Measurements from ENCODE around the gene ZNF587.
"Not testable (repeated sequence)": the region's sequence is repeated elsewhere in the genome, so short reads cannot be mapped to it uniquely, and the experiment has no call there.

ZNF587 gene

DNA sequence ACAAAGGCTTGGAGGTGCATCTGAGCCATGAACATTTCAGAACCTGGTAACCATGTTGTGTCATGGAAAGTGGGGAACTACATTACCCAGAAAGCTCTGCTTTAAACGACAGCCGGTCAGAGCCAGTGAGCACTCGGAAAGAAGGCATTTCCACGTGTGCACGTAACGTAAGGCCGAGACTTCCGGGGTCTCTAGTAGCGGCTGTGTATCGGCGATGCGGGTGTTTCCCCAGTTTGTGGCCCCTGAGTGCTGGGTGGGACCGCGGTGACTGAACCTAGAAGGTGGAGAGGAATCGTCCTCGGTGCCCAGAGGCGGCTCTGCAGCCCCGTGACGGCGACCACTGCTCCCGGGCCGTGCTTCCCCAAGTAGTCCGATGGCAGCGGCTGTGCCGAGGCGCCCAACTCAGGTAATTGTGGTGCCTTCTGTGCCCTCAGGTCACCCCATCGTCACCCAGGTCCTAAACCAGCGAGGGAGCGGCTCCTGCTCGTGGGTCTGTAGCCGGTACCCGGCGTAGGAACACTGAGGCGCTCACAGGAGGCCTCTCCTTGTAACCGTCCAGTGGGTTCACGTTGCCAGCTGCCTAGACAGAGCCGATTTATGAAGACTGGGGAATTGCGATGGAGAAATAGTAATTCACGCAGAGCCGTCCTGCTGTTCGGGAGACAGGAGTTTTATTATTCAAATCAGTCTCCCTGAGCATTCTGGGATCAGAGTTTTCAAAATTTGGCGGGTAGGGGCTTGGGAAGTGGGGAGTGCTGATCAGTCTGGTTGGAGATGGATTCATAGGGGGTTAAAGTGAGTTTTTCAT is at the start of gene ZNF587:
ZNF587 (plus strand) TSS at position 194 of the 808 bp plus-strand sequence; CDS start at position 374, 180 bp downstream.
- peak; percentile 79 for DNase-seq

DNA sequence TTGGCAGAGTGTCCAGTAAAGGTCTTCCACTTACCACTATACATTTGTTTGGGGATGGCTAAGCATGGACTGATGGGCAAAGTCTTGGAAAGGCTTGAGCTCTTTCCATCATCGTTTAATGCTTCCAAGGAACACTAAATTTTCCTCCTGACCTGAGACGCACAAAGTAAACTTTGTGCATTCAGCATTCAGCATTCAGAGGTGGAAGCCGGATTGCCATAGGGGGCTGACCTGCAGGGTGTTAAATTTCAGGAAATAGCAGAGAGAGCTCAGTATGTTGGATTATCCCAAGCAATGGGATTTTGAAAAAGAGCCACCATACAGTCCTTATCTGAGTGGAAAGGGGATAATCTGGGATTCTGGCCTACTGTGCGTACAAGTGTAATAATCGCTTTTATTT is 49.0 kb upstream of the ZNF587 start:
- no peak for DNase-seq

DNA sequence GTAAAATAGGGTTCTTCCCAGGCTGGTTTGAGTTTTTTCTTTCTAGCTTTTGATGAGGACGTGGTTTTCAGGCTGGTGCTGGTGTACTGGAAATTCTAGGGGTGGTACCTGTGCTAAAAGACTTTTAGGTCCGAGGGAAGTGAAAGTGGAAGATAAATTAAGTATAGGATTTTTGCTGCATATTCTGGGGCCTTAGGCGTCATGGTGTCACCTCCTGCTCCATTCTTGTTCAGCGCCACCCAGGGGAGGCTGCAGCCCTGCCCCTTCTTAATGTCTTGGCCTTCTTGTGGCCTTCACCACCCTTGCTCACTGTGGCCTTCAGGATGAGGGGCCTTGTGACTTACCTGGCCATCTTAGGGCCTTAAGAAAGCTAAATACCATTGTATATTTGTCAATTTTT is 47.4 kb upstream of the ZNF587 start:
- DNase-seq = no peak

DNA sequence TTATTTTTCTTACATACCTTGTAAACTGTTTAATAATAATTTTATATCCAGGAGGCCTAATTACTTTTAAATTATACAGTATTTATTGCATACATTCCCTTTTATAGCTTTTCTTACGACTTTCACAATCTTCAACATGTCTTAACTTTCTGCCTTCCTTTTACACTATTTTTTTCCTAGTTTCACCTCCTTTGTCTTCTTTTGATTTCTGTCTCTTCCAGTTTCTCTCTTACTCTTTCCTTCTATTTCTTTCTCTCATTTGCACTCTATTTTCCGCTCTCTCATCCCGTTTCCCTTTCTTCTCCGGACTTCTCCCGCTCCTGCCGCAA is 46.4 kb upstream of the ZNF587 start:
- DNase-seq = no peak

DNA sequence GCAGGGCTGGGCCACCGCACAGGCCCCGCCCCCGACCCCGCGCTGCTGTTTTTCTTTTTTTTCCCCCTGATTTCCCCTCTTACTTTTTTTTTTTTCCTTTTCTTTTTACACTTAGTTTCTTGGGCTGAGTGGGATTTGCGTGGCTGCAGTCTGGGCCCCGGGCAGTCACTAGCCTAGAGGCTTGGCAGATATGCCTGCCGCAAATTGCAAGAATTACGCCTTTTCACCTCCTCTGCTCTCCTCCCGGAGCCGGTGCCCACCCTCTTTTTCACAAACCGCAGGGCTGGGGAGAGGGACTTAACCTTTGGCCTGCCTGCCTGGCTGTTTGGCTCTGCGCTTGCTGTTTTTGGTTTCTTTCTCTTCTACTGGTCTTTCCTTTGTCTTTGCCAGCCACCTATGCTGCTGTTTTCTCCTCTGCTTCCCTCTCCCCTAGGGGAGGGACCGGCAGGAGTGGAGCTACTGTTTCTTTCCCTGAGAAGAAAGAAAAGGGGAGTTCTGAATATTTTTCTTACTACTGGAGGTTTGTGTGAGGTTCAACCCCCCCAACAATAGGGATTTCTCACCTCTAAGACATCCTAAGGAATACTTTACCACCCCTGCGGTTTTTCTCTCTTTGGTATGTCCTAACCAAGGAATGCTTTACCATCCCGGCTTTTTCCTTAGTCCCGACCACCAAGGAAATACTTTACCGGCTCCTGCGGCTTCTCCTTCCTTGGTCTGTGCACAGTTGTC is 45.9 kb upstream of the ZNF587 start:
- DNase-seq = no peak

DNA sequence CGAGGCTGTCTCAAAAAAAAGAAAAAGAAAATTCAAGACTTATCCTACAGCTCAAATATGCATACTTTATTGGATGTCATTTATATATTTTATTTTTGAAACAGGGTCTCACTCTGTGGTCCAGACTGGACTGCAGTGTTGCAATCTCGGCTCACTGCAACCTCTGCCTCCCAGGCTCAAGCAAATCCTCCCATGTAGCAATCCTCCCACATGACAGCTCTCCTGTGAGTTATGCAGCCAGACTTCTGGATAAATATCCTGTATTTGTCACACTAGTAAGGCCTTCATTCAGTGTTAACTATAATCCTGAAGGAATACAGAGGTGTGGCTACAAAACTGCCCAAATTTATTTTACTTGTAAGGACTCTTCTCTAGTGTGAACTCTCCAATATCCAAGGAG is 42.1 kb upstream of the ZNF587 start:
- no peak for DNase-seq

DNA sequence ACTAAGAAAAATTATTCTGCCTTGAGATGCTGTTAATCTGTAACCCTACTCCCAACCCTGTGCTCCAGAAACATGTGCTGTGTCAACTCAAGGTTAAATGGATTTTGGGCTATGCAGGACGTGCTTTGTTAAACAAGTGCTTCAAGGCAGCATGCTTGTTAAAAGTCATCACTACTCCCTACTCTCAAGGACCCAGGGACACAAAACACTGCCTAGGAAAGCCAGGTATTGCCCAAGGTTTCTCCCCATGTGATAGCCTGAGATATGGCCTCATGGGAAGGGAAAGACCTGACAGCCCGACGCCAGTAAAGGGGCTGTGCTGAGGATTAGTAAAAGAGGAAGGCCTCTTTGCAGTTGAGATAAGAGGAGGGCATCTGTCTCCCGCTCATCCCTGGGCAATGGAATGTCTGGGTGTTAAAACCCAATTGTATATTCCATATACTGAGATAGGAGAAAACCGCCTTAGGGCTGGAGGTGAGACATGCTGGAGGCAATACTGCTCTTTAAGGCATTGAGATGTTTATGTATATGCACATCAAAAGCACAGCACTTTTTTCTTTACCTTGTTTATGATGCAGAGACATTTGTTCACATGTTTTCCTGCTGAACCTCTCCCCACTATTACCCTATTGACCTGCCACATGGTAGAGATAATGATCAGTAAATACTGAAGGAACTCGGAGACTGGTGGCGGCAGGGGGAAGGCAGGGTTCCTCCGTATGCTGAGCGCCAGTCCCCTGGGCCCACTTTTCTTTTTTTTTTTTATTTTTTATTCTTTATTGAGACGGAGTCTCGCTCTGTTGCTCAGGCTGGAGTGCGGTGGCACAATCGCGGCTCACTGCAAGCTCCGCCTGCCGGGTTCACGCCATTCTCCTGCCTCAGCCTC is 39.0 kb upstream of the ZNF587 start:
- not testable (repeated sequence) for DNase-seq

DNA sequence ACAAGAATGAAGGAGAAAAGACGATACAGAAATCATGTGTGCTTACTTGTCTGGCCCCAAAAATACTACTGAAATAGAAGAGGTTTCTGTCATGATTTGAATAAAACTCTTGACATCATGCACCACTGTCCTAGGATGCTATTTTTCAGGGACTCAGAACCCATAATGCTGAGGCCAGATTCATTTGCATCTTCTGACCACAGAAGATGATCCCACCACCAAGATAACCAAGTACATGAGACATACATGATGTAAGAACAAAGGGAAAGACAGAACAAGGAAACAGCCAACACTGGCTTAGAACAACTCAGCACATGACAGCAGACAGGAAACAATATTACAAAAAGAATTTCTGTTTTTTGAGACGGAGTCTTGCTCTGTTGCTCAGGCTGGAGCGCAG is 37.4 kb upstream of the ZNF587 start:
- DNase-seq = no peak

DNA sequence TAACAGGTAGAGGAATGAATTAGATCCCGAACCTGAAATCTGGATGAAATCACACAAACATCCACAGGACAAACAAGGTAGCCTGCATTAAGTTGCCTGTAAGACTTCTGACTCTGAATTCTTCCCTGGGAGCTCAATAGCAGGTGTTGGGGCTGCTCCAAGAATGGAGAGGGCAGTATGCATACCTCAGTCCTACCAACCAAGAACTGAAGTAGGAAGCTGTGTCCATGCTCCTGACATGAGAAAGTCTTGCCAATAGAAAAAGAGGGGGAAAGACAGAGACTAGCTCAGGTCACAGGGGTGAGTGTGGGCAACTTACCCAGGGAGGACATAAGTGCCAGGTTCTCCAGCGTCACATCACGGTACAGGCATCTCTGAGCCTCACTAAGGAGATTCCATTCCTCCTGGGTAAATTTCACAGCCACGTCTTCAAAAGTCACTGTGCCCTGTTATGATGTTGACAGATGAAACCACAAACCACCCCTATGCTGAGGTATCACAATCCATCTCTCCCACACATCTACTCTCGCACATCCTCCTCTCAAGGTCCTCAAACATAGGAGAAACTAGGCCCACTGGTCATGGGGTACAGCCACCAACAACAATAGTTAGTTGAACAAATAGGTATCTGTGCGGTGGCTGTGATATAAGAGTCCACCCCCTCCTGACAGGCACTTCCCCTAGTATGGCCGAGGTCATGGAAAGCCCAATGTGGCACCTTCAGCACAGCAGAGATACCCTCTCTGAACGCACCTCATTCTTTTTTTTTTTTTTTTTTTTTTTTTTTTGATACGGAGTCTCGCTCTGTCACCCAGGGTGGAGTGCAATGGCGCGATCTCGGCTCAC is 36.5 kb upstream of the ZNF587 start:
- not testable (repeated sequence) for DNase-seq

DNA sequence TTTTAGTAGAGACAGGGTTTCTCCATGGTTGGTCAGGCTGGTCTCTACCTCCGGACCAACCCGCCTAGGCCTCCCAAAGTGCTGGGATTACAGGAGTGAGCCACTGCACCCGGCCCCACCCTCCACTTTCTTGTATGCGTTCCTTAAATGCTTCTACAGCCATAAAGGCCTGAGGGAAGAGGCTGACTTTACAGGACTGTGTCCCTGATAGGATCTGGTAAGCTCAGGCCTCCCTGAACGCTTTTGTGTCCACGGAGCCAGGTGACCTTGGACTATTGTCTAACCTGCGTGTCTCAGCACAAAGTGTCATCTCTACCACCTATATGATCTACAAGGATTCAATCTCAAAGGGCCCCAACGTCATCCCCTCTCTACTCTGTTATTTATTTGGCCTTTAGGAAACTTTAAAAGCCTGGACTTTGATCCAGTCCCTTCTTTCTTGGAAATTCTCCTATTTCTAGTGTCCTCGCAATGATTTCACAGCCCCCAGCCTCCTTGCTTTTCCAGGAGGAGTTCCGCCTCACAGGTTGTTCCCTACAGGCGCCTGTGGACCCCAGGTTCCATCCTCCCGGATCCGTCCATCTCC is 35.6 kb upstream of the ZNF587 start:
- DNase-seq = no peak

DNA sequence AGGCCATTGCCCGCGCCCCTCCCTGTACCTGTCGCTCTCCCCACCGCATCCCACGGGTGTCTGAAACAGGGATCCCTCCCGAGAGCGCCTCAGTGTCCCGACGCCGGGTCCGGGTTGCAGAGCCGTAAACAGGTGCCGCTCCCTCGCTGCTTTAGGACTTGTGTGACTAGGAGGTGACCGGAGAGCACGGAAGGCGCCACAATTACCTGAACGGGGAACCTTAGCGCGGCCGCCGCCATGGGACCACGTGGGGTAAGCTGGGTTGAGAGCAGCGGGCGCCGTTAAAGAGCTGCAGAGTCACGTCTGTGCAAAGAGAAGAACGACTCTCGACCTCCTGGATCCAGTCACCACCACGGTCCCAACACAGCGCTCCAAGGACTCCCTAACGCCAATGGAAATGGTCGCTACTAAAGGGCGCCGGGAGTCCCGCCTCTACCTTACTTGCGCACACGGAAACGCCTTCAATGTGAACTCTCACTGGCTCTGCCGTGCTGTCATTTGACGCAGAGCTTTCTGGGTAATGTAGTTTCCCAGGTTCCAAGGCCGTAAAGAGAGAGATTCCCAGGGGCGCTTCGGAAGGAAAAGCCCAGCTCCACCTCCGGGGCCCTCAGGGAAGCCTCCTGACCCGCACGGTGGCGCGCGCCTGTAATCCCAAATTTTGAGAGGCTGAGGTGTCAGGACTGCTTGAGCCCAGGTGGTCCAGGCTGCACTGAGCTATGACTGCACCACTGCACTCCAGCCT is 35.0 kb upstream of the ZNF587 start, which contains the start of gene ZNF552:
ZNF552 (minus strand) TSS at position 409 of the 742 bp plus-strand sequence; CDS start at position 239, 170 bp downstream.
- DNase-seq = peak; percentile 78

DNA sequence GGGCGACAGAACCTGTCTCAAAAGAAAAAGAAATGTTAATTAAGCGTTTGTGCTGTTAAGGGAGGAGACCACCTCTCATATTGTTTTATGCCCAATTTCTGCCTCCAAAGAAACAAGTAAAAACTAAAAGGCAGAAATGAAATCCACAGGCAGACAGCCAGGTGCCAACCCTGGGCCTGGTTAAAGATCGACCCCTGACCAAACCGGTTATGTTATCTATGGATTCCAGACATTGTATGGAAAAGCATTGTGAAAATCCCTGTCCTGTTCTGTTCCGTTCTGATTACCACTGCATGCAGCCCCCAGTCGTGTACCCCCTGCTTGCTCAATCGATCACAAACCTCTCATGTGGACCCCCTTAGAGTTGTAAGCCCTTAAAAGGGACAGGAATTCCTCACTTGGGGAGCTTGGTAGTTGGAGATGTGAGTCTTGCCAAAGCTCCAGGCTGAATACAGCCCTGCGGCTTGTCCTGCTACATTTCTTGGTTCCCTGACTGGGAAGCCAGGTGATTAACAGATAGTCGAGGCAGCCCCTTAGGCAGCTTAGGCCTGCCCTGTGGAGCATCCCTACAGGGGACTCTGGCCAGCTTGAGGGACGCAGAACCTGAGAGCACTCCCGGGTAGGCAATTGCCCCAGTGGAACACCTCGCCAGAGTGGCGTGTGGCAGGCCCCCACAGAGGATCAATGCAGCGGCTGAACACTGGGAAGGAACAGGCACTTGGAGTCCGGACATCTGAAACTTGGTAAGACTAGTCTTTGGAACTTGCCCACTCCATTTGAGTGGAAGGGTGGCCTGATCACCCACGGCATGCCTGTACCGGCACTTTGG is 34.2 kb upstream of the ZNF587 start:
- no peak for DNase-seq

DNA sequence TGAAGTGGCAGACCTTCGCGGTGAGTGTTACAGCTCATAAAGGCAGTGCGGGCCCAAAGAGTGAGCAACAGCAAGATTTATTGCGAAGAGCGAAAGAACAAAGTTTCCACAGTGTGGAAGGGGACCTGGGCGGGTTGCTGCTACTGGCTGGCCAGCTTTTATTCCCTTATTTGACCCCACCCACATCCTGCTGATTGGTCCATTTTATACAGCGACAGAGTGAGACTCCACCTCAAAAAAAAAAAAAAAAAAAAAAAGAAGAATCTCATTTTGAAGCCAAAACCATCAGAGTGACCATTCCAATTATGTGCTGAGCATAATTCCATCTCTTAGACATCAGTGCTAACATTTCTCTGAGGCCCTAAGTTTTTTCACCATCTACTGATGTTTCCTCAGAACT is 33.0 kb upstream of the ZNF587 start:
- DNase-seq = no peak

DNA sequence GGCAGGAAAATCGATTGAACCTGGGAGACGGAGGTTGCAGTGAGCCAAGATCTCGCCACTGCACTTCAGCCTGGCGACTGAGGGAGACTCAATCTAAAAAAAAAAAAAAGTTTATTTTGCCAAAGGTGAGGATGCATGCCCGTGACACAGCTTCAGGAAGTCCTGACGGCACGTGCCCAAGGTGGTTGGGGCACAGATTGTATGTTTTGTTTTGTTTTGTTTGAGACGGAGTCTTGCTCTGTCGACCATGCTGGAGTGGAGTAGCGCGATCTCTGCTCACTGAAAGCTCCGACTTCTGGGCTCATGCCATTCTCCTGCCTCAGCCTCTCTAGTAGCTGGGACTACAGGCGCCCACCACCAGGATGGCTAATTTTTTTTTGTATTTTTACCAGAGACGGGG is 31.7 kb upstream of the ZNF587 start:
- no peak for DNase-seq

DNA sequence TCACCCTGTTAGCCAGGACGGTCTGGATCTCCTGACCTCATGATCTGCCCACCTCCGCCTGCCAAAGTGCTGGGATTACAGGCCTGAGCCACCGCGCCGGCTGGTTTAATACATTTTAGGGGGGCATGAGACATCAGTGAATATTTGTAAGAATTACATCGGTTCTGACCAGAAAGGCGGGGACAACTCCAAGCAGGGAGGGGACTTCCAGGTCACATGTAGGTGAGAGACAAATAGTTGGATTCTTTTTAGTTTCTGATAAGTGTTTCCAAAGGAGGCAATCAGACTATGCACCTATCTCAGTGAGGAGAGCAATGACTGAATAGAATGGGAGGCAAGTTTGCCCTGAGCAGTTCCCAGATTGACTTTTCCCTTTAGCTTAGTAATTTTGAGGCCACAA is 31.3 kb upstream of the ZNF587 start:
- no peak for DNase-seq

DNA sequence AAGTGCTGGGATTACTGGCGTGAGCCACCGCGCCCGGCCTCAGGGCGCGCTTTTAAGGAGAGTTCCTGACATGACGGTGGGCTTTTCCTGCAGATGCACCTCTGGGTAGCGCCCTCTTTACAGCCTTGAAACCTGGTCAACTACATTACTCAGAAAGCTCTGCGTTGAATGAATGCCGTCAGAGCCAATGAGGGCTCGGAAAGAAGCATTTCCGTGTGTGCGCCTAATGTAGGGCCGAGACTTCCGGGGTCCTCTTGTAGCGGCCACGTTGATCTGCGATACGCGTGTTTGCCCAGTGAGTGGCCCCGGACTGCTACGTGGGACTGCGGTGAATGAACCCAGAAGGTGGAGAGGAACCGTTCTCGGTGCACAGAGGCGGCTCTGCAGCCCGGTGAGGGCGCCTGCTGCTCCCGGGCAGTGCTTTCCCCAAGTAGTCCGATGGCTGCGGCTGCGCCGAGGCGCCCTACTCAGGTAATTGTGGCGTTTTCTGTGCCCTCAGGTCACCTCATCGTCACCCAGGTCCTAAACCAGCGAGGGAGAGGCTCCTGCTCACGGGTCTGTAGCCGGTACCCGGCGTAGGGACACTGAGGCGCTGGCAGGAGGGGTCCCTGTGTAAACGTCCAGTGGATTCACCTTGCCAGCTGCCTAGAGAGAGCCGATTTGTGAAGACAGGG is 30.0 kb upstream of the ZNF587 start:
- DNase-seq = peak; percentile 83

DNA sequence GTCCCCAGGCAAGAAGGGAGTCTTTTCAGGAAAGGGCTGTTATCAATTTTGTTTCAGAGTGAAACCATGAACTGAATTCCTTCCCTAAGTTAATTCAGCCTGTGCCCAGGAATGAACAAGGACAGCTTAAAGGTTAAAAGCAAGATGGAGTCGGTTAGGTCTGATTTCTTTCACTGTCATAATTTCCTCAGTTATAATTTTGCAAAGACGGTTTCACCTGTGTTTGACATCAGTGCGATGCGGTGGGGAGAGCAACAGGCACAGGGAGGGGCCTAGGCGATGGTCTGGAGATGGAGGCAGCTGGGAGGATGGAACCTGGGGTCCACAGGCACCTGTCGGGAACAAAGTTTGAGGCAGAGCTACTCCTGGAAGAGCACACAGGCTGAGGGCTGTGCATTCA is 29.1 kb upstream of the ZNF587 start:
- no peak for DNase-seq

DNA sequence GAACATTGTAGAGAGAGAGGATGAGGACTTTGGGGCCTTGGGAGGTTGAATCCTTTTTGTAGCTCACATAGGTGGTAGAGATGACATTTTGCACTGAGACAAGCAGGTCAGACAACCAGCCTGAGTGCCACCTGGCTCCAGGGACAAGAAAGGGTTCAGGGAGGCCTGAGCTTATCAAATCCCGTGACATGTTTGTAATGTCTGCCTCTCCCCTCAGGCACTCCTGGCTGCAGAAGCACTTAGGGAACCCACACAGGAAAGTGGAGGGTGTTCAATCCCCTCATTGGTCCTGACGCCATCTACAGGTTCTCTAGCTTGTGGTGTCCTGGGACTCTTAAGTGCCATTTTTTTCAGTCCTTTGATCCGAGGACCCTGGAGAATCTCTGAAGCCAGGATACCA is 28.6 kb upstream of the ZNF587 start:
- not testable (repeated sequence) for DNase-seq

DNA sequence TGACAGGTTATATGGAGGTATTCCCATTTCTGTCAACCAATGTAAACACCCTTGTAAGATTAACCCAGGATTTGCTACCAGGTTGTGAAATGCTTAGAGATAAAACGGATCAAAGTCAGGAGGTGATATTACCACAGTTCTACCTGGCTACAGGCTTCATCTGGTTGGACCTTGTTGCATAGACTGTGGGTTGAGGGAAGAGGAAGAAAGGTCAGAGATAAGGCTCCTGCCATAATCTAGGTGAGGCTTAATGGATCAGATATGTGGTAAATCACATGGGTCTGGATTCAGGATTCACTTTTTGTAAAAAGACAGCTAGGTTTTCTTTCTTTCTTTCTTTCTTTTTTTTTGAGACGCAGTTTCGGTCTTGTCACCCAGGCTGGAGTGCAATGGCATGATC is 28.2 kb upstream of the ZNF587 start:
- DNase-seq = not testable (repeated sequence)

DNA sequence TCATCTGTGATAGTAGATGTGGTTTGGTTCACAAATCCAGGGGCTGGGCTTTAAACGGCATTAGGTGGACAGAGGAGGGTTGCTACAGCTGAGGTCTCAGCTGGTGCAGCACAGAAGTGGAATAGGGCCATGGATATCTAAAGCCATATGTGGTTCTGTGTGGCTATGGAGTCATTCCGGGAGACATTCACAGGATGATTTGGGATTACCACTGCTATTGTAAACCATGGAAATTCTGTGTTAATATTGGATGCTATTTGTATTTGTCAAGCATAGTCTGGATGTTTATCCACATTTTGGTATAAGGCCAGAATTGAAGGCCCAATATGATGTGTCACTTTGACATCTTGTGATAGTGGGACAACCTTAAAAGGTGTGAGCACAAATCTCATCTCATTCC is 26.5 kb upstream of the ZNF587 start:
- DNase-seq = not testable (repeated sequence)
